Fibroblast of the aortic adventitia (primary cell): ENCODE data around the gene PTPRH. TPM values are rescaled to one million over a fixed set of nuclear protein-coding genes. Genes with fewer than 3 reads are reported as not detected.

Experiments
- DNase-seq: peaks from one replicate; pipeline ENCODE4 v3.0.0-alpha.2; 2010; ENCODE audit warnings: low read depth
- H3K4me3 ChIP-seq: 2 replicates; pipeline ENCODE4 v1.5.1; 2011; ENCODE audit warnings: low read depth, mild to moderate bottlenecking, control low read depth, low read length, moderate library complexity
- small RNA-seq: library from RNA; depleted of rRNA; stranded (forward); fragments of <200 nt; gene quantifications from one replicate; pipeline ENCODE3, GENCODE V24; 2012
- total RNA-seq: library from RNA; depleted of rRNA; stranded (reverse); fragments of >200 nt; gene quantifications from 2 replicates; pipeline ENCODE4 v1.2.3, GENCODE V29; 2012; ENCODE audit warnings: low replicate concordance
- TF ChIP-seq, protein P1 (sequence below): IDR thresholded peaks from 2 replicates; pipeline ENCODE4 v1.5.1; 2011; ENCODE audit warnings: mild to moderate bottlenecking, low read length, control low read depth, inconsistent platforms; ENCODE audit not compliant: insufficient read depth

The PTPRH gene
- total RNA-seq, 1 donor = 7.8 TPM

DNA sequence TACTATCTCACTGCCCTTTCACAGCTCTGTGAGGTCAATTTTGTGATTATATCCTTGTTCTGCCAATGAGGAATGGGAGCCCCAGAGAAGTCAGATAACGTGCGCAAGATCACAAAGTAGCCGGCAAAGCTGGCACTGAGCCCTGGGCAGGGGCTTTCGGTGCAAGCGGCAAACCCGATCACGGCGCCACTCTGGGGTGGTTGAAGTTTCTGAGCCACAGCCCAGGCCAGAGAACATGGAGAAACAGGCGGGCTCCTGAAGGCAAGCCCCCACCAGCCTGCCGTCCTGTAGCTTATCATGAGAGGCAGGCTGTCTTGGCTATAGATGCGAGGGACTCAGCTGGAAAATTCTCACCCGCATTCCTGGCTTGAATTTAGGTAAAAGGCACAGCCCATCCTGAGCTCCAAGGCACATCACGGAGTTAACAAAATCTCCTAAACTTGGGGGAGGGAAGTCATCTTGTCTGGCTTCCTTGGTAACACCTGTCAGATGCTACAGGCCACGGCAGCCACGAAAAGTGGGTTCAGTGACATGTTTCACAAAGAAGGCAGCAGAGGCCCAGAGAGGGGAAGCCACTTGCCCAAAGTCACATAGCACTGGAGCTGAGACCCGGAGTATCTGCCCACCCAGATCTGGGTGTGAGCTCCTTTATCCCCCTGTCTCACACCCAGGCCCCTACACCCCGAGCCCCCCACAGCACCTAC is 72.8 kb downstream of the PTPRH start:
- H3K4me3 ChIP-seq = no peak overlapping the region
- TF ChIP-seq, protein P1, sequence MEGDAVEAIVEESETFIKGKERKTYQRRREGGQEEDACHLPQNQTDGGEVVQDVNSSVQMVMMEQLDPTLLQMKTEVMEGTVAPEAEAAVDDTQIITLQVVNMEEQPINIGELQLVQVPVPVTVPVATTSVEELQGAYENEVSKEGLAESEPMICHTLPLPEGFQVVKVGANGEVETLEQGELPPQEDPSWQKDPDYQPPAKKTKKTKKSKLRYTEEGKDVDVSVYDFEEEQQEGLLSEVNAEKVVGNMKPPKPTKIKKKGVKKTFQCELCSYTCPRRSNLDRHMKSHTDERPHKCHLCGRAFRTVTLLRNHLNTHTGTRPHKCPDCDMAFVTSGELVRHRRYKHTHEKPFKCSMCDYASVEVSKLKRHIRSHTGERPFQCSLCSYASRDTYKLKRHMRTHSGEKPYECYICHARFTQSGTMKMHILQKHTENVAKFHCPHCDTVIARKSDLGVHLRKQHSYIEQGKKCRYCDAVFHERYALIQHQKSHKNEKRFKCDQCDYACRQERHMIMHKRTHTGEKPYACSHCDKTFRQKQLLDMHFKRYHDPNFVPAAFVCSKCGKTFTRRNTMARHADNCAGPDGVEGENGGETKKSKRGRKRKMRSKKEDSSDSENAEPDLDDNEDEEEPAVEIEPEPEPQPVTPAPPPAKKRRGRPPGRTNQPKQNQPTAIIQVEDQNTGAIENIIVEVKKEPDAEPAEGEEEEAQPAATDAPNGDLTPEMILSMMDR = no peak
- DNase-seq = no peak

DNA sequence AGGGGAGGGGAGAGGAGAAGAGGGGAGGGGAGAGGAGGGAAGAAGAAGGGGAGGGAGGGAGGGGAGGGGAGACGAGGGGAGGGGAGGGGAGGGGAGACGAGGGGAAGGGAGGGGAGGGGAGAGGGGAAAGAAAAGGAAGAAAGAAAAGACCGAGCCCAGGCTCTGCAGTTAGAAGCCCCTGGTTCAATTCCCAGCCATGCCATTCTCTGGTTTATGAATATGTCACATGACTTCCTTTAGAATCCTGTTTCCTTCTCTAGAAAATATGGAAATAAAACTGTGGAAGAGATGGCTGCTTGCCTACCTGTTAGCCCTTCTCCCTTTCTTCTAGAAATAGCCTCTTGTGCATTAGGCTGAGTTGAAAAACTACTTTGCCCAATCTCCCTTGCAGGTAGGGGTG is 74.6 kb downstream of the PTPRH start:
- no peak overlapping the region for H3K4me3 ChIP-seq
- DNase-seq = no peak
- TF ChIP-seq, protein P1 = no peak

DNA sequence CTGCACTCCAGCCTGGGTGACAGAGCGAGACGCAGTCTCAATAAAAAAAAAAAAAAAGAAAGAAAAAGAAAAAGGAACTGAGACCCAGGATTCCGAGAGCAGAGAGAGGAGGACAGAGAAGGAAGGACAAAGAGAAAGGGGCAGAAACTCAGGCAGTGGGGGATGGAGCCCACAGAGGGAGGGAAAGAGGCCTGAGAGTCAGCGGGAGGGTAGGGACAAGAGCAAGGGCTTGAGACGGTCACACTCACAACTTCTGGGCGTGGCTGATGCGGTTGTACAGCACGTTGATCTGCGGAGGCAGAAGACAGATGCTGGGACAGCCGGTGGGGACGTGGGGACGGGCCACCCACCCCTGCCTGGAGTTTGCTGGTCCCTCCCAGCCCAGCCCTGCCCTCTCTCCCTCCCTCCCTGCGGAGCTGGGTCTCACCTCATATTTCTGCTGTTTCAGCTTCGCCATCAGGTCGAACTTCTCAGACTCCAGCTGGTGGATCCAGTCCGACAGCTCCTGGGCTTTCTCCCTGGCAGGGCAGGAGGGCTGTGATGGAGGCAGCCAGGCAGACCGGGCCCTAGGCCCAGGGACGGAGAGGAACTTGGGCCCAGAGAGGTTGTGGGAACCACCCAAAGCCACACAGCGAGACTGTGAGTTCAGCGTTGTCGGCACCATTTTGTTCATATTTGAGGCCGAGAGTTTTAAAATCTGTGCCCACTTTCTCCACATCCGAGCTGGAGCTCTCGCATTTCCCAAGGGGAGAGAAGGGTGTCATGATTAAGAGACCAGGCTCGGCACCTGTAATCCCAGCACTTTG is 75.5 kb downstream of the PTPRH start:
- no peak for DNase-seq
- H3K4me3 ChIP-seq = no peak overlapping the region
- TF ChIP-seq, protein P1 = no peak

DNA sequence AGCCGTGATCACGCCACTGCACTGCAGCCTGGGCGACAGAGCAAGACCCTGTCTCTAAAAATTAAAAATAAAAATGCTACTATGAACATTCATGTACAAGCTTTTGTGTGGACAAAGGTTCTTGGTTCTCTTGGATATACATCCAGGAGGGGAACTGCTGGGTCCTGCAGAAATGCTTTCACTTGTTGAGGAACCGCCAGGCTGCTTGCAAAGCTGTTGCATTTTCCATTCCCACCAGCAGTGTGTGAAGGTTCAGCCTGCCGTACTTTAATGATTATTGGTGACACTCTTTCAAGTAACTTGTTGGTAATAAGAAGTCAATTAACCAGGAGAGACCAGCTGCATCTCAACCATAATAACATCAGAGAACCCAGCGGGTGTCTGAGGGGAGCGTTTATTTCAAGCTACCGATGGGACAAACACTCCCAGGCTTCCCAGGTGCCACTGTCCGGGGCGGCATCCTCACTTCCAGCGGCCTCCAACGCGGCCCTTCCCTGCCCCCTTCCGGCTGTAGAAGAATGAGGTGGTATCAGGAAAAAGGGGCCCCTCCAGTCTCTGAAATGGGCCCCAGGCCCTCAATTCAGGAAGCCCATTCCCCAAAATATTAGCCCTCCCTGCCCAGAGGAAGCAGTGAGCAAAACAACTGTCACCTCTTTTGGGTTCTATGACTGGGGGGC is 76.7 kb downstream of the PTPRH start:
- TF ChIP-seq, protein P1 = peak; percentile 4
- no peak overlapping the region for H3K4me3 ChIP-seq
- no peak for DNase-seq

DNA sequence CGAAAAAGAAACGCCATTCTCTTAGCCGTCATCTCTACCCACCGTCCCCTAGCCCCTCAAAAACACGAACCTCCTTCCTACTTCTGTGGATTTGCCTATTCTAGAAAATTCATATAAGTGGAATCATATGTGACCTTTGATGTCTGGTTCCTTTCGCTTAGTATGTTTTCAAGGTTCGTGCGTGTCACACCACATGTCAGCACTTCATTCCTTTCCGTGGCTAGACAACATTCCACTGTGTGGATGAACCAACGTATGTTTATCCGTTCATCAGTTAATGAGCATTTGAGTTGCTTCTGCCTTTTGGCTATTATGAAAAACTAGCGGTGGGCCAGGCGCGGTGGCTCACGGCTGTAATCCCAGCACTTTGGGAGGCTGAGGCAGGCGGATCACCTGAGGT is 77.9 kb downstream of the PTPRH start:
- TF ChIP-seq, protein P1 = no peak
- H3K4me3 ChIP-seq = no peak overlapping the region
- DNase-seq = no peak

Small RNAs within 50 kb of the gene (small RNA-seq; reads per million reads assigned to genes)
- gene MIR6802 (not detected), gene MIR6803 (not detected), gene MIR6804 (not detected), gene RF01210 (not detected)

Other genes starting within 250 kb of the PTPRH start
- not detected in 2 replicates for gene NLRP2, start 243.1 kb downstream of the PTPRH start, total RNA-seq
- gene GP6, start 171.2 kb downstream of the PTPRH start, total RNA-seq = not detected in 2 replicates
- gene RDH13, start 146.4 kb downstream of the PTPRH start, total RNA-seq = 4.9 and 9.1 TPM in 2 replicates
- gene EPS8L1, start 133.6 kb downstream of the PTPRH start, total RNA-seq = 0.63 and 1.5 TPM in 2 replicates
- 46.3 and 75.2 TPM in 2 replicates for gene PPP1R12C, start 91.9 kb downstream of the PTPRH start, total RNA-seq
- 1.1 and 4.3 TPM in 2 replicates for gene TNNT1, start 60.3 kb downstream of the PTPRH start, total RNA-seq
- not detected in 2 replicates for gene TNNI3, start 51.8 kb downstream of the PTPRH start, total RNA-seq
- gene DNAAF3, start 42.9 kb downstream of the PTPRH start, total RNA-seq = 0.33 and 1.5 TPM in 2 replicates
- 0.45 TPM in 1 of 2 replicates, not detected in the other for gene SYT5, start 29.2 kb downstream of the PTPRH start, total RNA-seq
- 1.7 and 1.8 TPM in 2 replicates for gene TMEM86B, start 19.3 kb upstream of the PTPRH start, total RNA-seq
- 39.0 and 41.5 TPM in 2 replicates for gene PPP6R1, start 49.5 kb upstream of the PTPRH start, total RNA-seq
- gene HSPBP1, start 70.6 kb upstream of the PTPRH start, total RNA-seq = 29.1 and 48.3 TPM in 2 replicates
- 5.2 and 9.0 TPM in 2 replicates for gene BRSK1, start 74.5 kb upstream of the PTPRH start, total RNA-seq
- not detected in 2 replicates for gene TMEM150B, start 115.8 kb upstream of the PTPRH start, total RNA-seq
- 6.7 and 22.2 TPM in 2 replicates for gene KMT5C, start 130.4 kb upstream of the PTPRH start, total RNA-seq
- gene COX6B2, start 145.2 kb upstream of the PTPRH start, total RNA-seq = not detected in 2 replicates
- gene GARIN5B, start 153.8 kb upstream of the PTPRH start, total RNA-seq = not detected in 2 replicates
- 1.6 and 2.2 TPM in 2 replicates for gene IL11, start 161.0 kb upstream of the PTPRH start, total RNA-seq
- gene TMEM190, start 167.3 kb upstream of the PTPRH start, total RNA-seq = not detected in 2 replicates
- gene TMEM238, start 174.8 kb upstream of the PTPRH start, total RNA-seq = not detected in 2 replicates
- gene RPL28, start 176.4 kb upstream of the PTPRH start, total RNA-seq = 88.6 and 829 TPM in 2 replicates
- gene UBE2S, start 198.3 kb upstream of the PTPRH start, total RNA-seq = 22.6 and 65.4 TPM in 2 replicates
- gene SHISA7, start 233.8 kb upstream of the PTPRH start, total RNA-seq = not detected in 2 replicates